ENCODE measurements around the gene C7. TPM values are rescaled to one million over a fixed set of nuclear protein-coding genes. Genes with fewer than 3 reads are reported as not detected.

The C7 gene
- polyA plus RNA-seq, 4 donors: 1.1 to 111 (median 12.1) TPM

- Histone ChIP-seq H3K36me3 (ENCODE audit: control insufficient read depth in 3 of 3, insufficient read depth in 2 of 3, low read depth in 1 of 3, low read length in 3 of 3) (peaks cover 0 to 3% (median 0%) of the 10 kb centered on the region in 3 donors), H3K4me3 (ENCODE audit: low read depth in 1 of 3, low read length in 3 of 3) (no peak overlapping the region), H3K27me3 (ENCODE audit: control insufficient read depth in 3 of 3, insufficient read depth in 3 of 3, low read length in 3 of 3) (no peaks in the 10 kb centered on the region), H3K27ac (ENCODE audit: low read depth in 1 of 3, low read length in 2 of 3) (no peak overlapping the region), H3K9me3 (ENCODE audit: control insufficient read depth in 2 of 2, insufficient read depth in 1 of 2, low read depth in 1 of 2, low read length in 1 of 2) (no peaks in the 10 kb centered on the region), H3K4me1 (ENCODE audit: control insufficient read depth in 3 of 3, insufficient read depth in 2 of 3, low read depth in 1 of 3, low read length in 2 of 3) (no peaks in the 10 kb centered on the region)
- DNase-seq: no peak
- FAIRE-seq: no peak
- 80 to 89% (median 84%) methylated on average over 3 of the region's 3 CpGs for WGBS, 3 donors
Measured at GRCh38 chr5:40973364-40974004, 64.2 kb downstream of the C7 start.

- DNase-seq (no peak), FAIRE-seq (no peak)
- no peaks in the 10 kb centered on the region for H3K4me1 ChIP-seq (ENCODE audit: control insufficient read depth in 3 of 3, insufficient read depth in 2 of 3, low read depth in 1 of 3, low read length in 2 of 3)
- WGBS, 3 donors: 73 to 92% (median 81%) methylated on average over 3 of the region's 3 CpGs
- H3K9me3 ChIP-seq (ENCODE audit: control insufficient read depth in 2 of 2, insufficient read depth in 1 of 2, low read depth in 1 of 2, low read length in 1 of 2): no peaks in the 10 kb centered on the region
- no peaks in the 10 kb centered on the region for H3K27me3 ChIP-seq (ENCODE audit: control insufficient read depth in 3 of 3, insufficient read depth in 3 of 3, low read length in 3 of 3)
- no peak overlapping the region for H3K4me3 ChIP-seq (ENCODE audit: low read depth in 1 of 3, low read length in 3 of 3)
- no peak overlapping the region for H3K27ac ChIP-seq (ENCODE audit: low read depth in 1 of 3, low read length in 2 of 3)
- H3K36me3 ChIP-seq (ENCODE audit: control insufficient read depth in 3 of 3, insufficient read depth in 2 of 3, low read depth in 1 of 3, low read length in 3 of 3): peaks cover 0 to 3% (median 0%) of the 10 kb centered on the region in 3 donors
Measured at GRCh38 chr5:40976041-40976440, 66.7 kb downstream of the C7 start.

- no peaks in the 10 kb centered on the region for H3K4me1 ChIP-seq (ENCODE audit: control insufficient read depth in 3 of 3, insufficient read depth in 2 of 3, low read depth in 1 of 3, low read length in 2 of 3)
- H3K27me3 ChIP-seq (ENCODE audit: control insufficient read depth in 3 of 3, insufficient read depth in 3 of 3, low read length in 3 of 3): no peaks in the 10 kb centered on the region
- H3K36me3 ChIP-seq (ENCODE audit: control insufficient read depth in 3 of 3, insufficient read depth in 2 of 3, low read depth in 1 of 3, low read length in 3 of 3): peaks cover 0 to 6% (median 0%) of the 10 kb centered on the region in 3 donors
- no peak overlapping the region for H3K4me3 ChIP-seq (ENCODE audit: low read depth in 1 of 3, low read length in 3 of 3)
- FAIRE-seq (no peak), DNase-seq (no peak)
- WGBS, 3 donors: 54 to 77% (median 65%) methylated on average over 3 of the region's 3 CpGs
- H3K9me3 ChIP-seq (ENCODE audit: control insufficient read depth in 2 of 2, insufficient read depth in 1 of 2, low read depth in 1 of 2, low read length in 1 of 2): no peaks in the 10 kb centered on the region
- no peak overlapping the region for H3K27ac ChIP-seq (ENCODE audit: low read depth in 1 of 3, low read length in 2 of 3)
Measured at GRCh38 chr5:40976836-40977235, 67.5 kb downstream of the C7 start.

- DNase-seq (no peak), FAIRE-seq (no peak)
- Histone ChIP-seq H3K36me3 (ENCODE audit: control insufficient read depth in 3 of 3, insufficient read depth in 2 of 3, low read depth in 1 of 3, low read length in 3 of 3) (peaks cover 0 to 6% (median 0%) of the 10 kb centered on the region in 3 donors), H3K4me3 (ENCODE audit: low read depth in 1 of 3, low read length in 3 of 3) (no peak overlapping the region), H3K27ac (ENCODE audit: low read depth in 1 of 3, low read length in 2 of 3) (no peak overlapping the region), H3K9me3 (ENCODE audit: control insufficient read depth in 2 of 2, insufficient read depth in 1 of 2, low read depth in 1 of 2, low read length in 1 of 2) (no peaks in the 10 kb centered on the region), H3K27me3 (ENCODE audit: control insufficient read depth in 3 of 3, insufficient read depth in 3 of 3, low read length in 3 of 3) (no peaks in the 10 kb centered on the region), H3K4me1 (ENCODE audit: control insufficient read depth in 3 of 3, insufficient read depth in 2 of 3, low read depth in 1 of 3, low read length in 2 of 3) (no peaks in the 10 kb centered on the region)
- 87 to 93% (median 92%) methylated on average over 9 of the region's 9 CpGs for WGBS, 3 donors
Measured at GRCh38 chr5:40981420-40981819, 72.1 kb downstream of the C7 start.

GRCh38 chr5:40983781-40984180, 74.5 kb downstream of the C7 start:
- Histone ChIP-seq H3K36me3 (ENCODE audit: control insufficient read depth in 3 of 3, insufficient read depth in 2 of 3, low read depth in 1 of 3, low read length in 3 of 3) (peaks cover 0 to 3% (median 0%) of the 10 kb centered on the region in 3 donors), H3K27me3 (ENCODE audit: control insufficient read depth in 3 of 3, insufficient read depth in 3 of 3, low read length in 3 of 3) (no peaks in the 10 kb centered on the region), H3K4me1 (ENCODE audit: control insufficient read depth in 3 of 3, insufficient read depth in 2 of 3, low read depth in 1 of 3, low read length in 2 of 3) (no peaks in the 10 kb centered on the region), H3K9me3 (ENCODE audit: control insufficient read depth in 2 of 2, insufficient read depth in 1 of 2, low read depth in 1 of 2, low read length in 1 of 2) (peaks cover 0 to 5% of the 10 kb centered on the region in 2 donors), H3K4me3 (ENCODE audit: low read depth in 1 of 3, low read length in 3 of 3) (no peak overlapping the region), H3K27ac (ENCODE audit: low read depth in 1 of 3, low read length in 2 of 3) (no peak overlapping the region)
- WGBS, 3 donors: 83 to 91% (median 88%) methylated on average over 3 of the region's 3 CpGs
- FAIRE-seq (no peak), DNase-seq (no peak)

- DNase-seq (no peak), FAIRE-seq (no peak)
- H3K36me3 ChIP-seq (ENCODE audit: control insufficient read depth in 3 of 3, insufficient read depth in 2 of 3, low read depth in 1 of 3, low read length in 3 of 3): peaks cover 0 to 3% (median 0%) of the 10 kb centered on the region in 3 donors
- no peak overlapping the region for H3K27ac ChIP-seq (ENCODE audit: low read depth in 1 of 3, low read length in 2 of 3)
- no peaks in the 10 kb centered on the region for H3K4me1 ChIP-seq (ENCODE audit: control insufficient read depth in 3 of 3, insufficient read depth in 2 of 3, low read depth in 1 of 3, low read length in 2 of 3)
- H3K27me3 ChIP-seq (ENCODE audit: control insufficient read depth in 3 of 3, insufficient read depth in 3 of 3, low read length in 3 of 3): no peaks in the 10 kb centered on the region
- H3K4me3 ChIP-seq (ENCODE audit: low read depth in 1 of 3, low read length in 3 of 3): no peak overlapping the region
- peaks cover 0 to 5% of the 10 kb centered on the region in 2 donors for H3K9me3 ChIP-seq (ENCODE audit: control insufficient read depth in 2 of 2, insufficient read depth in 1 of 2, low read depth in 1 of 2, low read length in 1 of 2)
- WGBS, 3 donors: 86 to 92% (median 91%) methylated on average over 3 of the region's 3 CpGs
Measured at GRCh38 chr5:40984884-40985283, 75.6 kb downstream of the C7 start.

GRCh38 chr5:40985501-40985900, 76.2 kb downstream of the C7 start:
- Histone ChIP-seq H3K9me3 (ENCODE audit: control insufficient read depth in 2 of 2, insufficient read depth in 1 of 2, low read depth in 1 of 2, low read length in 1 of 2) (peaks cover 0 to 5% of the 10 kb centered on the region in 2 donors), H3K36me3 (ENCODE audit: control insufficient read depth in 3 of 3, insufficient read depth in 2 of 3, low read depth in 1 of 3, low read length in 3 of 3) (peaks cover 0 to 3% (median 0%) of the 10 kb centered on the region in 3 donors), H3K27ac (ENCODE audit: low read depth in 1 of 3, low read length in 2 of 3) (no peak overlapping the region), H3K27me3 (ENCODE audit: control insufficient read depth in 3 of 3, insufficient read depth in 3 of 3, low read length in 3 of 3) (no peaks in the 10 kb centered on the region), H3K4me3 (ENCODE audit: low read depth in 1 of 3, low read length in 3 of 3) (no peak overlapping the region), H3K4me1 (ENCODE audit: control insufficient read depth in 3 of 3, insufficient read depth in 2 of 3, low read depth in 1 of 3, low read length in 2 of 3) (peaks cover 0 to 5% (median 0%) of the 10 kb centered on the region in 3 donors)
- no peak for FAIRE-seq
- 52 to 76% (median 63%) methylated on average over 4 of the region's 4 CpGs for WGBS, 3 donors
- no peak for DNase-seq

GRCh38 chr5:40986666-40987065, 77.4 kb downstream of the C7 start:
- H3K4me1 ChIP-seq (ENCODE audit: control insufficient read depth in 3 of 3, insufficient read depth in 2 of 3, low read depth in 1 of 3, low read length in 2 of 3): peaks cover 0 to 15% (median 0%) of the 10 kb centered on the region in 3 donors
- H3K4me3 ChIP-seq (ENCODE audit: low read depth in 1 of 3, low read length in 3 of 3): no peak overlapping the region
- no peak overlapping the region for H3K27ac ChIP-seq (ENCODE audit: low read depth in 1 of 3, low read length in 2 of 3)
- 78 to 89% (median 85%) methylated on average over 3 of the region's 3 CpGs for whole genome bisulfite sequencing, 3 donors
- H3K27me3 ChIP-seq (ENCODE audit: control insufficient read depth in 3 of 3, insufficient read depth in 3 of 3, low read length in 3 of 3): no peaks in the 10 kb centered on the region
- DNase-seq (no peak), FAIRE-seq (no peak)
- H3K9me3 ChIP-seq (ENCODE audit: control insufficient read depth in 2 of 2, insufficient read depth in 1 of 2, low read depth in 1 of 2, low read length in 1 of 2): peaks cover 0 to 5% of the 10 kb centered on the region in 2 donors
- H3K36me3 ChIP-seq (ENCODE audit: control insufficient read depth in 3 of 3, insufficient read depth in 2 of 3, low read depth in 1 of 3, low read length in 3 of 3): no peaks in the 10 kb centered on the region

- no peak overlapping the region for H3K4me3 ChIP-seq (ENCODE audit: low read depth in 1 of 3, low read length in 3 of 3)
- H3K36me3 ChIP-seq (ENCODE audit: control insufficient read depth in 3 of 3, insufficient read depth in 2 of 3, low read depth in 1 of 3, low read length in 3 of 3): no peaks in the 10 kb centered on the region
- FAIRE-seq: no peak
- H3K9me3 ChIP-seq (ENCODE audit: control insufficient read depth in 2 of 2, insufficient read depth in 1 of 2, low read depth in 1 of 2, low read length in 1 of 2): peaks cover 0 to 5% of the 10 kb centered on the region in 2 donors
- H3K27ac ChIP-seq (ENCODE audit: low read depth in 1 of 3, low read length in 2 of 3): no peak overlapping the region
- peaks cover 0 to 22% (median 2%) of the 10 kb centered on the region in 3 donors for H3K4me1 ChIP-seq (ENCODE audit: control insufficient read depth in 3 of 3, insufficient read depth in 2 of 3, low read depth in 1 of 3, low read length in 2 of 3)
- DNase-seq: no peak
- H3K27me3 ChIP-seq (ENCODE audit: control insufficient read depth in 3 of 3, insufficient read depth in 3 of 3, low read length in 3 of 3): no peaks in the 10 kb centered on the region
Measured at GRCh38 chr5:40987349-40987748, 78.1 kb downstream of the C7 start.
